Kidney (tissue), 14 donors: ENCODE data around the gene DENND2A. TPM values are rescaled to one million over a fixed set of nuclear protein-coding genes. Genes with fewer than 3 reads are reported as not detected.

ENCODE experiments used
- DNase-seq, 5 donors: peaks; one replicate each; pipeline ENCODE4 v3.0.0-alpha.2; 2013 to 2020
- FAIRE-seq: peaks from 2 replicates; lab custom pipeline; 2012; peaks lifted over from hg19 to GRCh38; lab: Jason Lieb, UNC
- H3K27ac ChIP-seq, 2 donors: one replicate each; pipeline ENCODE4 v1.7.0; 2013; ENCODE audit warnings: low read depth in 2 of 2, low read length in 2 of 2, inconsistent platforms in 1 of 2
- H3K27me3 ChIP-seq: one replicate; pipeline ENCODE4 v1.7.1; 2013; ENCODE audit warnings: low read length, inconsistent platforms; ENCODE audit not compliant: control insufficient read depth, insufficient read depth
- H3K36me3 ChIP-seq, 3 donors: one replicate each; pipeline versions ENCODE4 v1.7.0 to v1.7.1; 2013; ENCODE audit warnings: low read length in 3 of 3, control low read depth in 1 of 3, inconsistent platforms in 1 of 3; ENCODE audit not compliant: insufficient read depth in 3 of 3, control insufficient read depth in 2 of 3
- H3K4me1 ChIP-seq, 3 donors: one replicate each; pipeline versions ENCODE4 v1.7.0 to v1.7.1; 2013; ENCODE audit warnings: low read length in 3 of 3, inconsistent platforms in 1 of 3, low read depth in 1 of 3; ENCODE audit not compliant: control insufficient read depth in 2 of 3, insufficient read depth in 2 of 3
- H3K4me3 ChIP-seq, 3 donors: one replicate each; pipeline versions ENCODE4 v1.7.0 to v1.8.1; 2013; ENCODE audit warnings: low read length in 3 of 3, control low read depth in 1 of 3, inconsistent platforms in 1 of 3
- H3K9ac ChIP-seq, 3 donors: one replicate each; pipeline versions ENCODE4 v1.7.0 to v1.7.1; 2013; ENCODE audit warnings: low read length in 3 of 3, control low read depth in 1 of 3, inconsistent platforms in 1 of 3
- H3K9me3 ChIP-seq, 3 donors: one replicate each; pipeline versions ENCODE4 v1.7.0 to v1.7.1; 2013; ENCODE audit warnings: low read length in 3 of 3, control low read depth in 1 of 3, inconsistent platforms in 1 of 3; ENCODE audit not compliant: control insufficient read depth in 2 of 3, insufficient read depth in 1 of 3
- CTCF ChIP-seq: IDR thresholded peaks from 3 replicates; pipeline ENCODE4 v1.5.1; 2012; ENCODE audit warnings: mild to moderate bottlenecking, moderate library complexity, borderline replicate concordance; ENCODE audit not compliant: insufficient read depth; ENCODE audit errors: extremely low read depth
- intact Hi-C: fragments of 100-400 bp; cut with DNase I; formaldehyde crosslinking; loops from one replicate; pipeline ENCODE4 v1.11.1; 2022
- polyA plus RNA-seq: library from polyadenylated mRNA; stranded (reverse); fragments of 350-450 nt; fragmentation: Illumina TruSeq; extraction: RNeasy Lipid Tissue Mini Kit (QIAGEN cat#74804); gene quantifications from one replicate; pipeline ENCODE4 v1.2.3, GENCODE V29; 2014; ENCODE audit warnings: low read depth, low replicate concordance; ENCODE audit not compliant: insufficient read depth
- total RNA-seq: library from RNA; stranded (reverse); fragmentation: NEBNext Ultra II Directional; extraction: Animal tissue kit (Norgen Biotek cat#: 25700); gene quantifications from one replicate; pipeline ENCODE4 v1.2.1, GENCODE V29; 2021
- donor health status: control.
- donor health status: control.
- donor health status: control.
- donor health status: control.
- donor health status: control.
- donor health status: DM: yes; HTN: yes; CAD: no.
- donor health status: Normal renal cell carcinoma (clear cell type).

Gene DENND2A
- total and polyA plus RNA-seq, 2 donors from 2014 or later: 6.5 to 18.0 TPM

DNA sequence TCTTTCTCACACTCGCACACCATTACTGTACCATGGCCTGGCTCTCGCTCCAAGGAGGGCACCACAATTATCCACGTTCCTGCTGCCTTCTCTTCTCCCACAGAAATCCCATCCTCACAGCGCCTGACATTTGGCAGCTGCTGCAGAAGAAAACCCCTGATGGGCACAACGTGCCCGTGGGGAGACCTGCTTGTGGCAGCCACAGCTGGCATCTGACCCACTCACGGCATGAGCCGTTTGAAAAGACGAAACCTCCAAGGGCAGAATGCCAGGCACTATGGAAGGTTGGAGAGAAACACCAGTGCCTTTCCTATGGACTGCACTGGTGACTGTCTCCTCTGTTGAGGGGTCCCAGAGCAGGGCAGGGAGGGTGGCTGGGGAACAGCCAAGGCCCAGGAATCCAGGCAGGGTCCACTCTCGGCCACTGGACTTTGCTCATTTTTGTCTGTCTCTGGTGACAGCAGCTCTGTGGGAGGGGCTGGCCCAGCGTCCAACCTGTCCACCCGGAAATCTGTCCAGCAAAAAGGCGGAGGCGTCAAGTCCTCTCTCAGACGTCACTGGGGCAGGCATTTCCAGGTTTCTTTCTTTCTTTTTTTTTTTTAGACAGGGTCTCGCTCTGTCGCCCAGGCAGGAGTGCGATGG, 100.4 kb downstream of the DENND2A start:
- no peak for TF ChIP-seq CTCF
- DNase-seq (peak in 2 of 5 donors; percentile 50 to 59), FAIRE-seq (no peak)
- Histone ChIP-seq H3K9ac (no peak overlapping the region), H3K4me3 (no peak overlapping the region), H3K27me3 (no peaks in the 10 kb centered on the region), H3K27ac (no peak overlapping the region), H3K9me3 (no peaks in the 10 kb centered on the region), H3K36me3 (no peaks in the 10 kb centered on the region), H3K4me1 (peaks cover 0 to 5% (median 0%) of the 10 kb centered on the region in 3 donors)
- intact Hi-C loops: no loop called here

- H3K9me3 ChIP-seq: no peaks in the 10 kb centered on the region
- no peak overlapping the region for H3K27ac ChIP-seq
- peaks cover 0 to 5% (median 0%) of the 10 kb centered on the region in 3 donors for H3K4me1 ChIP-seq
- intact Hi-C loops: no loop called here
- no peak for TF ChIP-seq CTCF
- H3K4me3 ChIP-seq: no peak overlapping the region
- DNase-seq: peak in 4 of 5 donors; percentile 74 to 89 (median 75)
- no peaks in the 10 kb centered on the region for H3K36me3 ChIP-seq
- FAIRE-seq: no peak
- no peaks in the 10 kb centered on the region for H3K27me3 ChIP-seq
- no peak overlapping the region for H3K9ac ChIP-seq
These were observed 101.2 kb downstream of the DENND2A start for GRCh38 chr7:140539461-140539860.

GRCh38 chr7:140537750-140538482, 102.7 kb downstream of the DENND2A start:
- no peak for FAIRE-seq
- no peak overlapping the region for H3K27ac ChIP-seq

More at GRCh38 chr7:140537750-140538482, 102.7 kb downstream of the DENND2A start:
- Histone ChIP-seq H3K4me1 (peaks cover 0 to 5% (median 0%) of the 10 kb centered on the region in 3 donors), H3K9me3 (no peaks in the 10 kb centered on the region), H3K36me3 (no peaks in the 10 kb centered on the region), H3K9ac (no peak overlapping the region), H3K27me3 (no peaks in the 10 kb centered on the region), H3K4me3 (no peak overlapping the region)
- DNase-seq: peak in 3 of 5 donors; percentile 37 to 74 (median 52)
- no peak for TF ChIP-seq CTCF
- intact Hi-C loops: no loop called here
